HepG2 (cell line): ENCODE measurements around the gene SBSN. TPM values are rescaled to one million over a fixed set of nuclear protein-coding genes. Genes with fewer than 3 reads are reported as not detected.

Experiments
- ATF1 ChIP-seq: IDR thresholded peaks from 2 replicates; pipeline ENCODE4 v1.6.1; 2016; ENCODE audit warnings: mild to moderate bottlenecking, control low read depth
- BHLHE40 ChIP-seq: IDR thresholded peaks from 2 replicates; pipeline ENCODE4 v1.6.1; 2011; ENCODE audit warnings: low read length, improper control_type of control experiment
- EZH2 ChIP-seq: conservative IDR thresholded peaks from 2 replicates; pipeline ENCODE4 v1.6.1; 2012; ENCODE audit warnings: mild to moderate bottlenecking, low read depth, low read length, moderate library complexity
- FOXA3 ChIP-seq: IDR thresholded peaks from 2 replicates; pipeline ENCODE4 v1.6.1; 2016; ENCODE audit warnings: missing genetic modification reagents, missing compliant biosample characterization
- HNRNPK ChIP-seq: fragments of 200-400 bp; formaldehyde crosslinking; IDR thresholded peaks from 2 replicates; pipeline ENCODE4 v1.6.1; 2018; ENCODE audit warnings: low read length, low read depth, moderate library complexity, mild to moderate bottlenecking; ENCODE audit not compliant: poor library complexity, severe bottlenecking
- MAFF ChIP-seq: IDR thresholded peaks from 2 replicates; pipeline ENCODE4 v1.6.1; 2011; ENCODE audit warnings: low read depth, low read length, improper control_type of control experiment
- NFRKB ChIP-seq: fragments of 450-650 bp; IDR thresholded peaks from 2 replicates; pipeline ENCODE4 v1.6.1; 2017
- PHF8 ChIP-seq: sonication (generic); formaldehyde crosslinking; IDR thresholded peaks from 2 replicates; pipeline ENCODE4 v1.5.0; 2020; ENCODE audit warnings: missing genetic modification reagents
- PRDM4 ChIP-seq: sonication (generic); formaldehyde crosslinking; IDR thresholded peaks from 2 replicates; pipeline ENCODE4 v1.9.0; 2021; ENCODE audit warnings: missing genetic modification reagents, borderline replicate concordance
- SIX4 ChIP-seq: sonication (generic); formaldehyde crosslinking; IDR thresholded peaks from 2 replicates; pipeline ENCODE4 v1.4.0; 2020; ENCODE audit warnings: missing genetic modification reagents
- ZBTB38 ChIP-seq: sonication (generic); formaldehyde crosslinking; IDR thresholded peaks from 2 replicates; pipeline ENCODE4 v1.5.1; 2020; ENCODE audit warnings: mild to moderate bottlenecking, missing genetic modification reagents
- ZBTB8A ChIP-seq: sonication (generic); formaldehyde crosslinking; IDR thresholded peaks from 2 replicates; pipeline ENCODE4 v1.4.0; 2020; ENCODE audit warnings: mild to moderate bottlenecking, low read depth, missing genetic modification reagents, borderline replicate concordance
- ZNF263 ChIP-seq: sonication (generic); formaldehyde crosslinking; IDR thresholded peaks from 2 replicates; pipeline ENCODE4 v1.4.0; 2020; ENCODE audit warnings: missing genetic modification reagents
- ZNF556 ChIP-seq: sonication (generic); formaldehyde crosslinking; IDR thresholded peaks from 2 replicates; pipeline ENCODE4 v1.4.0; 2020; ENCODE audit warnings: mild to moderate bottlenecking, missing genetic modification reagents, borderline replicate concordance
- ZNF749 ChIP-seq: sonication (generic); formaldehyde crosslinking; IDR thresholded peaks from 2 replicates; pipeline ENCODE4 v1.8.0; 2022; ENCODE audit warnings: mild to moderate bottlenecking, missing genetic modification reagents, moderate library complexity, borderline replicate concordance
- ZNF770 ChIP-seq: sonication (generic); formaldehyde crosslinking; IDR thresholded peaks from 2 replicates; pipeline ENCODE4 v1.5.0; 2020; ENCODE audit warnings: mild to moderate bottlenecking, missing genetic modification reagents
- polyA plus RNA-seq, 8 experiments: library from polyadenylated mRNA; depleted of rRNA in 3 of 8; stranded (reverse) in 7 of 8; unstranded in 1 of 8; fragments of >200 nt; fragmentation: Illumina TruSeq in 4 of 8; extraction: Trizol in 4 of 8; gene quantifications; 2 replicates each; pipeline versions ENCODE4 v1.2.1 to v1.2.3, GENCODE V29; 2011 to 2016; ENCODE audit warnings: low read depth in 4 of 8, missing spikeins in 1 of 8, mixed read lengths in 1 of 8; ENCODE audit not compliant: insufficient read depth in 1 of 8
- total RNA-seq, 5 experiments: library from RNA; depleted of rRNA; stranded (reverse); fragments of >200 nt; fragmentation: Illumina TruSeq; extraction: Trizol; gene quantifications; 2 replicates each; pipeline ENCODE4 v1.2.3, GENCODE V29; 2016; ENCODE audit warnings: low read depth in 1 of 5
- TF ChIP-seq, protein P1 (sequence below): IDR thresholded peaks from 2 replicates; pipeline ENCODE4 v1.6.1; 2016; ENCODE audit warnings: low read depth, missing genetic modification reagents, missing compliant biosample characterization
- TF ChIP-seq, protein P2 (sequence below): sonication (generic); formaldehyde crosslinking; IDR thresholded peaks from 2 replicates; pipeline ENCODE4 v1.4.0; 2020; ENCODE audit warnings: missing genetic modification reagents, mild to moderate bottlenecking, borderline replicate concordance

The SBSN gene
- total and polyA plus RNA-seq, 2 of the 13 experiments (the other 11 are each of a cell fraction or from before 2014, with no cell fraction given) = not detected

DNA sequence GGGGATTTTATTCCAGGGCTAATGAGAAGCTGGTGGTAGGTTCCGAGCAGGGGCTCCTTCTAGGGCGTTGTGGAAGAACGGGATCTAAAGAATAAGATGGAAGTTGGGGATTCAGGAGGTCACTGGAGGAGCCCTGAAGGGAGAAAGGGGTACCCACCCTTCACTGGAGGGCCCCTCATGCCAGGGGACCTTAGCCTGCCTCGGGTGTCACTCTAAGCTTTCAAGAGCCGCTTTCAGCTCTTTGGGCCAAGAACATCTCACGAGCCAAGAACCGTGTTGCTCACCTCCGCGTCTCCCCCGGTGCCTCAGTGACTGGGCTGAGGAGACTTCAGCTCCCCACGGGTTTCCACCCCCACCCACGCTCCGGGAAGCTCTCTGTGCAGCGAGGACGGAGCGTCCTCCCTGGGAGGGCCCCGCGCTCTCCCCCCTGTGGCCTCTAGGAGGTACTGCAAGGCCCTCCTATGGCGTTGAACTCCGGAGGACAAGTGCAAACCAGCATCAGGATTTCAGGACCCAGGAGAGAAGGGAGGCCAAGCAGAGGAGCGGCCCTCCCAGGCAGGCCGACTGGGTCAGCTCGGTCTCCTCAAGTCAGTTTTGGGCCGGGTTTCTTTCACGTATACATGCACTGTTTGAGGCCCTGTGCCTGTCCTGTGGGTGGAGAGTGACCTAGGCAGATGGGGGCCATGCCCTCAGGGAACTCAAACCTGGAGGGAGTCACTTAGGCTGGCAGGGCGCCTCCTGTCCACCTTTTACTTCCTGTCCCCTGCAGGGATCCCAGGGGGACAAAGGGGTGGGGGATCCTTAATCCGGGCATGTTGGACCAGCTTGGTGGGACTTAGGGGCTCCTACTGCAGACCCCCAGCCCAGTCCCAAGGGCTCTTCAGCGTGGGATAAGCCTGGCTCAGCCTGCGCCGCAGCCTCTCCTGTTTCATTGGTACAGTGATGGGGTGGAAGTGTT lies 32.7 kb downstream of the SBSN start (continued):
- TF ChIP-seq, protein P1, sequence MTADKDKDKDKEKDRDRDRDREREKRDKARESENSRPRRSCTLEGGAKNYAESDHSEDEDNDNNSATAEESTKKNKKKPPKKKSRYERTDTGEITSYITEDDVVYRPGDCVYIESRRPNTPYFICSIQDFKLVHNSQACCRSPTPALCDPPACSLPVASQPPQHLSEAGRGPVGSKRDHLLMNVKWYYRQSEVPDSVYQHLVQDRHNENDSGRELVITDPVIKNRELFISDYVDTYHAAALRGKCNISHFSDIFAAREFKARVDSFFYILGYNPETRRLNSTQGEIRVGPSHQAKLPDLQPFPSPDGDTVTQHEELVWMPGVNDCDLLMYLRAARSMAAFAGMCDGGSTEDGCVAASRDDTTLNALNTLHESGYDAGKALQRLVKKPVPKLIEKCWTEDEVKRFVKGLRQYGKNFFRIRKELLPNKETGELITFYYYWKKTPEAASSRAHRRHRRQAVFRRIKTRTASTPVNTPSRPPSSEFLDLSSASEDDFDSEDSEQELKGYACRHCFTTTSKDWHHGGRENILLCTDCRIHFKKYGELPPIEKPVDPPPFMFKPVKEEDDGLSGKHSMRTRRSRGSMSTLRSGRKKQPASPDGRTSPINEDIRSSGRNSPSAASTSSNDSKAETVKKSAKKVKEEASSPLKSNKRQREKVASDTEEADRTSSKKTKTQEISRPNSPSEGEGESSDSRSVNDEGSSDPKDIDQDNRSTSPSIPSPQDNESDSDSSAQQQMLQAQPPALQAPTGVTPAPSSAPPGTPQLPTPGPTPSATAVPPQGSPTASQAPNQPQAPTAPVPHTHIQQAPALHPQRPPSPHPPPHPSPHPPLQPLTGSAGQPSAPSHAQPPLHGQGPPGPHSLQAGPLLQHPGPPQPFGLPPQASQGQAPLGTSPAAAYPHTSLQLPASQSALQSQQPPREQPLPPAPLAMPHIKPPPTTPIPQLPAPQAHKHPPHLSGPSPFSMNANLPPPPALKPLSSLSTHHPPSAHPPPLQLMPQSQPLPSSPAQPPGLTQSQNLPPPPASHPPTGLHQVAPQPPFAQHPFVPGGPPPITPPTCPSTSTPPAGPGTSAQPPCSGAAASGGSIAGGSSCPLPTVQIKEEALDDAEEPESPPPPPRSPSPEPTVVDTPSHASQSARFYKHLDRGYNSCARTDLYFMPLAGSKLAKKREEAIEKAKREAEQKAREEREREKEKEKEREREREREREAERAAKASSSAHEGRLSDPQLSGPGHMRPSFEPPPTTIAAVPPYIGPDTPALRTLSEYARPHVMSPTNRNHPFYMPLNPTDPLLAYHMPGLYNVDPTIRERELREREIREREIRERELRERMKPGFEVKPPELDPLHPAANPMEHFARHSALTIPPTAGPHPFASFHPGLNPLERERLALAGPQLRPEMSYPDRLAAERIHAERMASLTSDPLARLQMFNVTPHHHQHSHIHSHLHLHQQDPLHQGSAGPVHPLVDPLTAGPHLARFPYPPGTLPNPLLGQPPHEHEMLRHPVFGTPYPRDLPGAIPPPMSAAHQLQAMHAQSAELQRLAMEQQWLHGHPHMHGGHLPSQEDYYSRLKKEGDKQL (CRISPR knock-in tag) = no peak
- TF ChIP-seq HNRNPK (no peak), BHLHE40 (no peak), ZNF556 (CRISPR knock-in tag) (no peak), ATF1 (CRISPR knock-in tag) (no peak), ZBTB38 (CRISPR knock-in tag) (0 out of 2 replicates have a peak, but pooled peaks have one; percentile 40), MAFF (no peak), ZNF749 (CRISPR knock-in tag) (no peak), EZH2 (no peak), FOXA3 (CRISPR knock-in tag) (0 out of 2 replicates have a peak, but pooled peaks have one; percentile 9), SIX4 (no peak), ZBTB8A (CRISPR knock-in tag) (no peak), ZNF263 (CRISPR knock-in tag) (no peak), ZNF770 (CRISPR knock-in tag) (peak; percentile 21; the same call in 1 of the 2 replicates), PRDM4 (CRISPR knock-in tag) (no peak), NFRKB (no peak), PHF8 (CRISPR knock-in tag) (peak; percentile 35; the same call in 1 of the 2 replicates)
- TF ChIP-seq, protein P2, sequence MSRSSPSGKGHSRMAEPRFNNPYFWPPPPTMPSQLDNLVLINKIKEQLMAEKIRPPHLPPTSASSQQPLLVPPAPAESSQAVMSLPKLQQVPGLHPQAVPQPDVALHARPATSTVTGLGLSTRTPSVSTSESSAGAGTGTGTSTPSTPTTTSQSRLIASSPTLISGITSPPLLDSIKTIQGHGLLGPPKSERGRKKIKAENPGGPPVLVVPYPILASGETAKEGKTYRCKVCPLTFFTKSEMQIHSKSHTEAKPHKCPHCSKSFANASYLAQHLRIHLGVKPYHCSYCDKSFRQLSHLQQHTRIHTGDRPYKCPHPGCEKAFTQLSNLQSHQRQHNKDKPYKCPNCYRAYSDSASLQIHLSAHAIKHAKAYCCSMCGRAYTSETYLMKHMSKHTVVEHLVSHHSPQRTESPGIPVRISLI (CRISPR knock-in tag) = no peak
